NCI-H82 (cell line): Measurements from ENCODE around the gene NEU2.

Experiments used
- DNase-seq: peaks from one replicate; lab custom pipeline; 2025; lab: John Stamatoyannopoulos, UW

NEU2 gene

GRCh38 chr2:233032551-233033320 is at the start of gene NEU2:
TSS of gene NEU2 (plus strand) at chr2:233032672. CDS start at chr2:233032672, 0 bp downstream.
- DNase-seq, result no peak

DNA sequence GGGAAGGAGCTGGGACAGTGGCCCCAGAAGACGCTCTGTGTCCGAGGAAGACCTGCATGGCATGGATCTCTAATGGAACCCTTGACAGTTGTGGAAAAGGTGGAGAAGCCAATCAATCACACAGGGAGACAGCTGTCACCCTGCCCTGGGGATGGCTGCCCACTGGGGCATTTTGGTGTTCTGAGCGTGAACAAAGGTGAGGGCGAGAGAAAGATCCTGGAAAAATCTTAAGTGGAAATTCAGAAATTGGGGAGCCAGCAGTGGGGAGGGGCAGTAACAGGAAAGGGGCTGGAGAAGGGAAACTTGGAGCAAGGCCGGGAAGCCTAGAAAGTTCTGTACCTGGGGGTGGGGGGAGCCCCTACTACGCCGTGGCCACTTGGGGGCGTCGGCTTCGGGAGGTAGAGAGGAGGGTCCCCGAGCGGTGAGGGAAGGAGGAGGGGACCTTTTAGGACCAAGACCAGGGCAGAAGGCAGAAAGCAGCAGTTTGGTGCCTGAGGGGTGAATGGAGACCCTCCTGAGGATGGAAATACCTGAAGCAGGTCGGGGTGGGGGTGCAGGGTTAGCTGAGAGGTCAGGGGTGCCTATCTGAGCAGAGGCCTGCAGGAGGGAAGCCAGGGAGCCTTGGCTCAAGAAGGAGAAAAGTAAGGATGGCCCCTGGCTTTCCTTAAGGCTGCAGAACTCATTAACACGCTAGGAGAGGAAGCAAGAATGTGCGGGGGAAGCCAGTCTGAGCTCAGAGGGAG is 49.4 kb upstream of the NEU2 start:
- DNase-seq, result no peak

DNA sequence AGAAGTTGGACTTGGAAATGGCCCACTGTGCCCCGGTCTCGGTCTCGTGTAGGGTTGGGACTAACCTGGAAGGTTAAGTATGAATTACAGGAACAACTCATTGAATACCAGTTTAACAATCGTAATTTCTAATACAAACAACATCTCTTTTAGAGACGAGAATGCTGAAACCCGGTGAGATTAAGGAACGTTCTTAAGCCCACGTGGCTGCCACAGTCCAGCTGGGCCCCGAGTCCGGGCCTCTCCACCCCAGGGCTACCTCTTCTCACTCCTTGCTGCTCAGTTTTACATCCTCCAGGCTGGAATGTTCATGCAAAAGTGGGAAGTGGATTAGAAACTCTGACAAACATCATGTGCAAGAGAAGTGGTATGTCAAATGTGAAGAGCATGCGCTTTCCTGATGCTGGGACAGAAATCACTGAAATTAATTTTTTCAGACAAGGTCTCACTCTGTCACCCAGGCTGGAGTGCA is 48.8 kb upstream of the NEU2 start:
- no peak for DNase-seq

GRCh38 chr2:232984451-232985207 is 47.8 kb upstream of the NEU2 start:
- DNase-seq, result no peak

DNA sequence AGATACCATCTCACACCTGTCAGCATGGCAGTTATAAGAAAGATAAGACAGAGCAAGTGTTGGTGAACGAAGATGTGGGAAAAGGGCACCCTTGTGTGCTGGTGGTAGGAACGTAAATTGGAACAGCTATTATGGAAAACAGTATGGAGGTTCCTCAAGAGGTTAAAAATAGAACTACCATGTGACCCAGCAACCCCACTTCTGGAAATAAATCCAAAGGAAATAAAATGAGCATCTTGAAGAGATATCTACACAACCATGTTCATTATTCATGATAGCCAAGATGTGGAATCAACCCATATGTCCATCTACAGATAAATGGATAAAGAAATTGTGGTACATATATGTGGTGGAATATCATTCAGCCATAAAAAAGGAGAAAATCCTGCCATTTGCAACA is 46.3 kb upstream of the NEU2 start:
- DNase-seq, result no peak

DNA sequence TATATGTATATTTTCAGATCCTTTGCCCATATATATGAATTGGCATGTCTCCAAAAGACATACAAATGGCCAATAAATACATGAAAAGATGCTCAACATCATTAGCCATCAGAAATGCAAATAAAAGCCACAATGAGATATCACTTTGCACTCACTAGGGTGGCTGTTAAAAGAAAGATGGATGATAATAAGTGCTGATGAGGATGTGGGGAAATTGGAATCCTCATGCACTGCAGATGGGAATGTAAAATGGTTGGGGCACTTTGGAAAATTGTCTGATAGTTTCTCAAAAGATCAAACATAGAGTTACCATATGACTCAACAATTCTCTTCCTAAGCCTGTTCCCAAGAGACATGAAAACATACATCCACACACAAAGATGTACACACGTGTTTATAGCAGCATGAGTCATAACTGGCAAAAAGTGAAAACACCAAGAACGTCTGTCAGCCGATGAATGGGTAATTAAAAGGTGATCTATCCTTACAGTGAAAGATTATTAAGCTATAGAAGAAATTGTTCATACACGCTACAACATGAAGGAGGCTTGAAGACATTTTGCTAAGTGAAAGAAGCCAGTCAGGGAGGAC is 39.1 kb upstream of the NEU2 start:
- no peak for DNase-seq

- DNase-seq, result no peak
Measured at GRCh38 chr2:232994446-232994845, 38.0 kb upstream of the NEU2 start.

DNA sequence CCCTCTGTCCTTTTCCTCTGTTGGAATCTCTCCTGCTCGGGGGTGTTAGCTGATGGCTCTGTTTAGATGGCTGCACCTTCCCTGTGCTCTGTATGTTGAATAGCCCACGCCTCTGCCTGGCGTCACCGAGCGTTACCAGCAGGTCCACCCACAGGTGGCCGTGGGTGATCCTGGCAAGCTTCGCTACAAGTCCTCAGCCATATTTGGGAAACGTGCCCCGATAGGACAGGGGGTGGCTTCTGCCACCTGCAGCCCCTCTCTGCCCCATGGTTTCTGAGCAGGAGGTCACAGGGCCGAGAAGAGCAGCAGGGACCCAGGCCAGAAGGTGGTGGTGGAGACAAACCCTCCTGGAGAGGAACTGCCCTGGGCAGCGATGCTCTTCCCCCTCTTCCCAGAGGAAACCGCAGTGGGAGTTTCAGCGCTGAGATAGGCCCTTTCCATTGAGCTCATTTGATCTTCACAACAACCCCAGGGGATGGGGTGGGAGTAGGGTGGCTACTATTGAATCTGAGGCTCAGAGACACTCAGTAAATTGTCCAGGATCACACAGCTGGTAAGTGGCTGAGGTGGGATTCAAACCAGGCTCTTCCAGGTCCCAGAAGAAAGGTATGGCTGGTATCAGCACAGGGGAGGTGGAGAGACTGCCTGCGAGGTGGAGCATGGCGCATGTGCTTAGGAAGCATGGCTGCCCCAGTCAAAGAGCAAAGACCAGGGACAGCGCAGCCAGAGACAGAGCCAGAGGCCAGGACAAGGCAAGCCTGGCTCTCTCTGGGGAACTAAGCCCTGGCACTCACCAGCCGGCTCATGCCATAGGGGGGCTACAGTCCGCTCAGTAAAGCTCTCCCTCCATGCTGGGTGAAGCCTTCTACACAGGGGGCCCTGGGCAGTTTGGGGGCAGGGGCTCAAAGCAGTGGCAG is 34.5 kb upstream of the NEU2 start:
- no peak for DNase-seq

DNA sequence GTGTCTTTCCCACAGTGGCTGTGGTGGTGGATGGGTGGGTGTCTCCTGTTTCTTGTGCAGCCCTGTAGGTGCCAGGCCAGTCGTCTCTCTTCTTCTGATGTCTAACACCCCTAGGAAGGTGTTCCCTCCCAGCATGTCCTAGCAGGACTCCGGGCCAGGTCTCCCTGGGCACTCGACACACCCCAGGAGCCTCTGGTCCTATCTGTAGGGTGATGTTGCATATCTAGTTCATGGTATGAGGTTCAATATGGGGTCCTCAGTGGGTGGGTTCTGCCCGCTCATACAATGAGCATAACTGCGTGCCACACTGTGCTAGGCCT is 33.8 kb upstream of the NEU2 start:
- DNase-seq, result no peak

- DNase-seq, result peak; percentile 37
Measured at GRCh38 chr2:232999354-232999753, 33.1 kb upstream of the NEU2 start.

DNA sequence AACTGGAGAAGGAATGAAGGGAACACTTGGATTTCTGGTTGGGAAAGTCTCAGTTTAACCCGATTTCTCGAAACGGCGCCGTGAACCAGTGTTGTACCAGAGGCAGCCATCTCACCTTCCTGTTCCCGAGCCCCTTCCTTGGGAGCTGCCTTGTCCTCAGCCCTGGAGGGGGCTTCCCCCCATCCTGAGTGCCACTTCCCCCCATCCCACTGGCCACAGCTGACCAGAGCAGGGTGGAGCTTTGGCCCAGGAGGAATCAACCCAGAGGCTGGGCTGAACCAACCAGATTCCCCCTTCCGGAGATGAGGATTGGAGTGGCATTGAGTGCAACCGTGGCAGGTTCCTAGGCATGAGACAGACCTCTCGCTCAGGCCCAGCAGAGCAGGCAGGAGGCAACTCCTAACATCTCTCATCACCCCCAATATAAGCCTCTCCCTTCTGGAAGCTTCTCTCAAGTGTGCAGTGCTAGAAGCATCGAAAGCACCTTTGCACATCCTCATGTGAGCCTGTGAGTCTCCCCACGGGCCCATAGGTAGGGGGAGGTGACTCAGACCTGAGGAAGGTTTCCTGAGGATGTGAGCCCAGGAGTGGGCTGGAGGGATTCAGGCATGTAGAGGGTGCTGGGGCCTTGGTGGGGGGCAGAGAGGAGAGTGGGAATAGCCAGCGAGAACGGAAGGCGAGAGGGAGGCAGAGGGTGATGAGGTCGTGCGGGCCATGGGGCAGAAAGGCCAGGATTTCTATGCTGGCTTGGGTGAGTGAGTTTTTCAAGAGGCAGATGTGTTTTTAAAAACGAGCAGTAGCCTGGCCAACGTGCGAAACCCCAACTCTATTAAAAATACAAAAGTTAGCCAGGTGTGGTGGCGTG is 31.4 kb upstream of the NEU2 start:
- DNase-seq, result no peak

GRCh38 chr2:233002829-233003657 is 29.4 kb upstream of the NEU2 start:
- DNase-seq, result no peak

- DNase-seq, result no peak
Measured at GRCh38 chr2:233003658-233004555, 28.6 kb upstream of the NEU2 start.

- no peak for DNase-seq
Measured at GRCh38 chr2:233005096-233005495, 27.4 kb upstream of the NEU2 start.

- no peak for DNase-seq
Measured at GRCh38 chr2:233006648-233007047, 25.8 kb upstream of the NEU2 start.

- DNase-seq, result no peak
Measured at GRCh38 chr2:233007270-233007669, 25.2 kb upstream of the NEU2 start.

DNA sequence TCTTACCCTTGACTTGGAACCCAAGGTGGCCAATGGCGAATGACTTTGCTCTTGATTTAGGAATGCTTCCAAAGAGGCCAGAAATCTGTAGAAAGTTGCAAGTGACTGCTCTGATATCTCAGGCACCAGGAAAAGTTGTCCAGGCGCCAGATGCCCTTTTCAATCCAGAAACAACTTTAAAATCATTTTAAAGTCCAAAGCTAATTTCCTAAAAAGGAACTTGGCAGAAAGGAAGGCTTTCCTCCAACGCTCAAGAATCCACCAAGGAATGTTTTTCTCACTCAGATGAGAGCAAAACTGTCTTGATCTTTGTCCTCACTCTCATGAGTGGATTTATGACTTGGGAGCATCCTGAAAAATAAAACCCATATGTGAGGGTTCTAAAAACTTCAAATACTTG is 24.7 kb upstream of the NEU2 start:
- no peak for DNase-seq

- no peak for DNase-seq
Measured at GRCh38 chr2:233009661-233010060, 22.8 kb upstream of the NEU2 start.
